ENCODE measurements around the gene MIPOL1. TPM values are rescaled to one million over a fixed set of nuclear protein-coding genes. Genes with fewer than 3 reads are reported as not detected.

MIPOL1 gene
- total RNA-seq, 1 experiment from 2014 or later = 10.6 TPM

DNA sequence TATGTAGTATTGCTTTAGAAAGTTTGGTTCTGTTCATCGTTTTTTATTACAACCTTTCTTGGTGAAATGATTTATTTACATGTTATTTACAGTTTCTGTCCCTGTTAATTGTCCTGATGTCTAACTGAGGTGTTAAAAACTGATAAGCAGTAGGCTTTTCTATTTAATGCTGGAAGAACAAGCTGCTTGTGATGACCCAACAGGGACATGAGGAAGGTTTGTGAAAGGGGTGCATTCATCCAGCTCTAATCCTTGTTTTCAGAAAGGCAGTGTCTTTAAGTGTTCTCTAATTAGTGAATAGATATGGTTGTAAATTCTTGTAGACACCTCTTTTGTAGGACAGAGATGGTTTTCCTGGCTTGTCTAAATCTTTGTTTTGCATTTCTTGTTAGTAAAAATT lies 205.9 kb downstream of the MIPOL1 start:
- no peaks in the 10 kb centered on the region for H3K9me3 ChIP-seq (replicated peaks)
- no peaks in the 10 kb centered on the region for H3K36me3 ChIP-seq
- no peaks in the 10 kb centered on the region for H3K4me1 ChIP-seq
- no peak overlapping the region for H3K4me3 ChIP-seq
- H3K27ac ChIP-seq = no peak overlapping the region
- H3K27me3 ChIP-seq = no peaks in the 10 kb centered on the region
- no peak for DNase-seq

DNA sequence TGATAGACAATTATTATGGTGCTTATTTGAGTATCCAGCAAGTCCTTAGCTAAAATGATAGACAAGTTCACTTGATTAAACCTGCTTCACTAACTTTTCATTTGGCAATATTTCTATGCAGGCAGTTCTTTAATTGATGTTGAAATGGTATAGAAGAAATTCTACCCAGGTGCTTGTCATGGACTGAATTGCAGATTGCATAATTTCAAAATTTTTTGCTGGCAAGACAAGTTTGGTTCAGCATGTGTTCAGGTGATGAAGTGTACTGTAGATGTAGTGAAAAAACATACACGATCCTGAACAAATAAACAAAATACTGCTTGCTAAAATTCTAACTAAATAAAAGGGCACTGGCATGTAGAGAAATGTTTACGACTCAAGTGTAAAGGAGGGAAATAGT lies 208.4 kb downstream of the MIPOL1 start:
- no peak for DNase-seq
- H3K9me3 ChIP-seq (replicated peaks) = no peaks in the 10 kb centered on the region
- no peaks in the 10 kb centered on the region for H3K36me3 ChIP-seq
- H3K4me3 ChIP-seq = no peak overlapping the region
- H3K27ac ChIP-seq = no peak overlapping the region
- H3K27me3 ChIP-seq = no peaks in the 10 kb centered on the region
- no peaks in the 10 kb centered on the region for H3K4me1 ChIP-seq

DNA sequence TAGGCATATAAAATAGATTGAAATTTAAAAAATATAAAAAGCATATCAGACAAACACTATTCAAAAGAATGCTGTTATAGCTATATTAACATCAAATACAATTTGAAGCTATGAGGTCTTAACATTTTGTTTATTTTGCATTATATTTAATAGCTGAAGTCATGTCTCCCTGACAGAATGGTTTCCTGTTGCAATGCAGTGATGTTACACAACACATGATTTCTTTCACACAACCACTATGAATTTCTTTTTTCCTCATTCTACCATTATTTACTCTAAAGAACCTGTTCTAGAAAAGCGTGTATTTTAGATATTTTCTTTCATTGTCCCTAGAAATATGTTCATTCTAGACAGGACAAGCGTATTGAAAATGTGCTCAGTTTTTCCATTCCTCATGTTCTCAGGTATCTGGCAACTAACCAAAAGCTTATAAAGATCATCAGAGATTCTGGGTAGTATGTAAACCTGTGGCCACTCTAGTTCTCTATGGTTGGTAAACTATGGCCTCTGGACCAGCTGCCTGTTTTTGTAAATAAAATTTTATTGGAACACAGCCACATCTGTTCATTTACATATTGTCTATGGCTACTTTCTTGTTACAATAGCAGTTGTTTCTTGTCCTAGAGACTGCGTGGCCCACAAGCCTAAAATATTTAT lies 213.5 kb downstream of the MIPOL1 start:
- no peak overlapping the region for H3K4me3 ChIP-seq
- no peak for DNase-seq
- no peaks in the 10 kb centered on the region for H3K36me3 ChIP-seq
- no peaks in the 10 kb centered on the region for H3K27me3 ChIP-seq
- H3K27ac ChIP-seq = no peak overlapping the region
- H3K4me1 ChIP-seq = no peaks in the 10 kb centered on the region
- no peaks in the 10 kb centered on the region; the same call in 1 of the 2 replicates for H3K9me3 ChIP-seq (replicated peaks)

DNA sequence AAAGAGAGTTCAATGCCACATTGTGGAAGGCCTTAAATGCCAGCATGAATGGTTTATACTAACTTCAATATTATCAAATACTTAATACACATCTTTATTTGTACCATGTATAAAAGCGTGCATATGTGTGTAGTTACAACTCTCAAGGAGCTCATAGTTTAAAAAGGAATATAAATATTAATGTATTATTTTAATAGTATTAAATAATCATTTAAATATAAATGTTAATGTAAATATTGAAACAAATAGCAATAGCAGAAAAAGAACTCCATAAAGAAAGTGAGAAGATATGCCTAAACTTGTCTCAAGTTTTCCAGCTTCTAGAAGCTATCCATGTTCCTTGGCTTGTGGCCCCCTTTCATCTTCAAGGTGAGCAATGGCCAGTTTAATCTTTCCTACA lies 215.3 kb downstream of the MIPOL1 start:
- Histone ChIP-seq H3K36me3 (no peaks in the 10 kb centered on the region), H3K4me3 (no peak overlapping the region), H3K27me3 (no peaks in the 10 kb centered on the region), H3K4me1 (no peaks in the 10 kb centered on the region), H3K27ac (no peak overlapping the region), H3K9me3 (replicated peaks) (no peaks in the 10 kb centered on the region; the same call in 1 of the 2 replicates)
- DNase-seq = no peak

DNA sequence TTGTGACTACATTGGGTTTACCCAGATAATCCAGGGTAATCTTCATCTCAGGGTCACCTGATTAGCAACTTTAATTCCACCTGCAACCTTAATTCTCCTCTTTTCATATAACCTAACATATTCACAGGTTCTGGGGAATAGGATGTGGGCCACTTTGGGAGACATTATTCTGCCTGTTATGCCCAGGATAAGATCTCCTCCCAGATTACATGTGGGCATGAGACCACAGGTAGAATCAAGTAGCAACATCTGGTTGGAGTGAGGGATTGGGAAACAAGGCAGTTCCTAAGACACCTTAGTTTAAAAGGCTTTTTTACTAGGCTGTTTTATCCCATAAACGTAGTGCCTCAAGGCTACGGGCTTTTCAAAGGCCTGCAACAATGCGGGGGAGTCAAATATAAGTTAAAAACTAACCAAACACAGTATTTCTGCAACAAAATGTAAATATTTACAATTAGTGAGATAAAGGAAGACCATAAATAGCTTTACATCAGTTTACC lies 215.8 kb downstream of the MIPOL1 start:
- no peaks in the 10 kb centered on the region for H3K36me3 ChIP-seq
- H3K4me3 ChIP-seq = no peak overlapping the region
- no peaks in the 10 kb centered on the region; the same call in 1 of the 2 replicates for H3K9me3 ChIP-seq (replicated peaks)
- DNase-seq = no peak
- no peaks in the 10 kb centered on the region for H3K4me1 ChIP-seq
- H3K27me3 ChIP-seq = no peaks in the 10 kb centered on the region
- H3K27ac ChIP-seq = no peak overlapping the region

DNA sequence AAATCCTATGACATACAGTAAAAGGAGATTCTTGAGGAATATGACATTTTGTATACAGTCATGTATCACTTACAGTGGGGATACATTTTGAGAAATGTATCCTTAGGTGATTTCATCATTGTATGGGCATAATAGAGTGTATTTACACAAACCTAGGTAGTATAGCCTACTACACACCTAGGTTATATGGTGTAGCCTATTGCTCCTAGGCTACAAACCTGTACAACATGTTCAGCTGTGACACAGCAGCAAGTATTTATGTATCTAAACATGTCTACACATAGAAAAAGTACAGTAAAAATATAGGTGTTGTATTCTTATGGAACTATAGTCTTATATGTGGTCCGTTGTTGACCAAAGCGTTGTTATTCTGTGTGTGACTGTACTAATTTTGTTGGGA lies 218.5 kb downstream of the MIPOL1 start:
- no peaks in the 10 kb centered on the region for H3K36me3 ChIP-seq
- H3K4me1 ChIP-seq = no peaks in the 10 kb centered on the region
- no peaks in the 10 kb centered on the region for H3K27me3 ChIP-seq
- no peaks in the 10 kb centered on the region; the same call in 1 of the 2 replicates for H3K9me3 ChIP-seq (replicated peaks)
- no peak overlapping the region for H3K27ac ChIP-seq
- no peak overlapping the region for H3K4me3 ChIP-seq
- no peak for DNase-seq

DNA sequence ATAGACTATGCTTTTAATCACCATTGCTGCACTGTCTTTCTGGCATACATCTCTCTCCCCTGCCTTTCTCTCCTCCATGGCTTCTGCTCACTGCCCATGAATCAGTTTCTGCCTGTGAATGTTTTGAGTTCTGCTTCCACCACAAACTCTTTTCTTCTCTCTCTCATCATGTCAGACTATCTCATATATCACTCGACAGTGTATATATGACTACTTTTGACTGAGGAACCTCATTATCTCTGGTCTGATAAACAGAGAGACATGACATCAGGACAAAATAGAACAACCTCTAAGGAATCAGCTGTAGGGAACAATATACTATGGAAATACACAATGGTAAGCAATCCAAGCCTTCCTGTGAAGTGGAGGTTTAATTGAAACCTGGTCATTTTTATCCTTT lies 219.4 kb downstream of the MIPOL1 start:
- DNase-seq = no peak
- Histone ChIP-seq H3K27ac (no peak overlapping the region), H3K36me3 (no peaks in the 10 kb centered on the region), H3K9me3 (replicated peaks) (no peaks in the 10 kb centered on the region; the same call in 1 of the 2 replicates), H3K27me3 (no peaks in the 10 kb centered on the region), H3K4me1 (no peaks in the 10 kb centered on the region), H3K4me3 (no peak overlapping the region)

DNA sequence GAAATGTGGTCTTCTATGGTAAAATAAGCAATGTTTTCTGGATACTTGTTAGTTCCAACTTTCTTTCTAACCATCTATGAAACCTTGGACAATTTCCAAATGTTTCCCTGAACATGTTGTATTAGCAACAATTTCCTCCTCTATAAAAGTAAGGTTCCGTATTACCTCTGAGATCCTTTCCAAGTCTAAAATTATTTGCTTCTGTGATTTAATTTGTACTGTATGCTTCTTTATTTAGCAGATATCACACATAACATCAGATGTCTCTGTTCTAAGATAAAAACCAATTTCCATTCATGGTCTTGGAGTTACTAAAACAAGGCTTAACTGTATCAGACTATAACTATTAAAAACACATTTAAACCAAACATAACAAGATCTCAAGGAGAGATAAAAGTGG lies 220.1 kb downstream of the MIPOL1 start:
- Histone ChIP-seq H3K4me1 (no peaks in the 10 kb centered on the region), H3K9me3 (replicated peaks) (no peaks in the 10 kb centered on the region; the same call in 1 of the 2 replicates), H3K27ac (no peak overlapping the region), H3K36me3 (no peaks in the 10 kb centered on the region), H3K4me3 (no peak overlapping the region), H3K27me3 (no peaks in the 10 kb centered on the region)
- no peak for DNase-seq

DNA sequence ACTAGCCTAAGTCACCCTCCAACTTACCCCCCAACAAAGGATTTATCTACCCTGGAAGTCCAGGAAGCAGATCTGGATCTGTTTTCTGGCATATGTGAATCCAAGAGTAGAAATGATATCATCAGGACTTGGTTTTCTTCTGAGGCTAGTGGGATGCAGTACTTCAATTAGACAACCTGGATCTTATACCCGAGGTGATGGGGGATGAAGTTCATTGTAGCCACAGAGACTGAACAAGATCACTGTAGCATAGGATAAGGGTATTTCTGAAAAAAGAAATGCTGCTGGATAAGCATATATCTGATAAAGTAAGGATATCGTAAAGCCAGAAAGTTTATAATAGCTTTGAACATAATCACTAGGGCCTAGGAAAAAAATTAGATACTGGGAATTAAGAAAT lies 222.9 kb downstream of the MIPOL1 start:
- Histone ChIP-seq H3K27me3 (no peaks in the 10 kb centered on the region), H3K36me3 (no peaks in the 10 kb centered on the region), H3K4me3 (no peak overlapping the region), H3K27ac (no peak overlapping the region), H3K4me1 (no peaks in the 10 kb centered on the region), H3K9me3 (replicated peaks) (no peaks in the 10 kb centered on the region; the same call in 1 of the 2 replicates)
- no peak for DNase-seq

DNA sequence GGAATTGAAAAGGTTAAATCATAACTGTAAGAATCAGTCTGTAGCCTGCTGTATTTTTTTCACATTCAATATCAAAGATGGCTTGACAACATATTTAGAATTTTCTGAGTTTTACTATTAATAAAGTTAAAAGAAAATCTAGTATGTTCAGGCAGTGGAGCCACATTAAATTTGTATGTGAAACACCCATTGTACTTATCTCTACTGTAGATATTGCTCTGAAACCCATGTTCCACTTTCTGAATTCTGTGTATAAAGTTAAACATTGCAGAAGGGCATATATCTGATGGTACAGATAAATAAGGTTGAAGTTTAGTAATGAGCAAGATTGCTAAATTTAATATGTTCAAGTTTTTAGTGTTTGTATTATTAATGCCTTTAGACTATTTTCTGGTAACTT lies 224.6 kb downstream of the MIPOL1 start:
- no peaks in the 10 kb centered on the region for H3K4me1 ChIP-seq
- H3K27ac ChIP-seq = no peak overlapping the region
- DNase-seq = no peak
- H3K4me3 ChIP-seq = no peak overlapping the region
- no peaks in the 10 kb centered on the region for H3K27me3 ChIP-seq
- H3K9me3 ChIP-seq (replicated peaks) = no peaks in the 10 kb centered on the region
- no peaks in the 10 kb centered on the region for H3K36me3 ChIP-seq

DNA sequence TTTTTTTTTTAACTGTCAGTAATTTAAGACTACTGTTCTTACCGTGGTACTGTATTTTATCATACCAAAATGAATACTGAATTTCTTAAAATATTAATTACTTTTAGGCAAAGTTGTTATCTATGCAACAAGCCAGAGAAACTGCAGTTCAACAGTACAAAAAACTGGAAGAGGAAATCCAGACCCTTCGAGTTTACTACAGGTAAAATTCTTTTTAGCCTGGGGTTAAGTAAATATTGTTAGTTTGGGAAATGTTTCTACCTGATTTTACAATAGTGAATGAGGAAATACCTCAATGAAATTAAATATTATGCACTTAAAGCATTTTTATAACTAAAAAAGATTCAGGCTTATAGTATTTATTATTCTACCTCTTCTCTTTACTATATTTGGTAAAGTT lies 225.0 kb downstream of the MIPOL1 start:
- no peak overlapping the region for H3K4me3 ChIP-seq
- no peaks in the 10 kb centered on the region for H3K4me1 ChIP-seq
- no peak overlapping the region for H3K27ac ChIP-seq
- H3K36me3 ChIP-seq = no peaks in the 10 kb centered on the region
- no peaks in the 10 kb centered on the region for H3K9me3 ChIP-seq (replicated peaks)
- H3K27me3 ChIP-seq = no peaks in the 10 kb centered on the region
- no peak for DNase-seq

DNA sequence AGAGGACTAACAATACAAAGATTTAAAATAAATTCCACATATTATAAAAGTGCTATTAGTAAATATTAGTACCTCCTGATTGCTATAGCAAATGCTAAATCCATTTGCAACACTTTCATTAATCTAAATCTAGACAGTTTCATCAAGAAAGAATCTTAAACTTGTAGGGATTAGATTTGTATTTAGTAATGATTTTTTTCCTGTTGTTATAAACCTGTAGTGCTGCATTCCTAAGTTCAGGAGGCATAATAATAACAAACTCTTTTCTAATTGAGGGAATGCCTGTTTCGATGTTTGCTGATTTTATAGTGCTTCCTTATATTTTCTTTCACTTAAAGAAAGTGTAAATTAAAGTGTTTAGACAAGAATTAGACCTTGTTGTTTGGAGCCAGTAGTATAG lies 231.2 kb downstream of the MIPOL1 start:
- H3K27ac ChIP-seq = no peak overlapping the region
- no peak overlapping the region for H3K4me3 ChIP-seq
- no peak for DNase-seq
- no peaks in the 10 kb centered on the region for H3K27me3 ChIP-seq
- H3K36me3 ChIP-seq = no peaks in the 10 kb centered on the region
- no peaks in the 10 kb centered on the region for H3K4me1 ChIP-seq
- no peaks in the 10 kb centered on the region for H3K9me3 ChIP-seq (replicated peaks)

DNA sequence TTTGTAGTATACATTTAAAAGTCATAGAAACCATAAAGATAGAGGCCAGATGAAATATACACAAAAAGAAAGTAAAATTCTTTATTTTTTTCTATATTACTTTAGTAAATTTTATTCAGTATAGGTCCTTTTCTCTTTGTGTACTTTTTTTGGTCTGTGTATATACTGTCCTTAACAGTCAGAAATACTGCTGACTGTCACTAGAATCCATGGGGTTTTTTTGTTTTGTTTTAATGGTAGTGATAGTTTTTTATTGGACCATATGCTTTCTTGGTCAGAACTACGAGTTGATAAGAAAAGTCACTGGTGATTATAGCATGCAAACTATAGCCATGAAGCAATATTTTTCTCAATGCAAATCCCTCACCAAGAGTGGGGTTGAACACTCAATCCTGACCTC lies 231.9 kb downstream of the MIPOL1 start:
- Histone ChIP-seq H3K4me1 (no peaks in the 10 kb centered on the region), H3K27me3 (no peaks in the 10 kb centered on the region), H3K9me3 (replicated peaks) (no peaks in the 10 kb centered on the region), H3K4me3 (no peak overlapping the region), H3K36me3 (no peaks in the 10 kb centered on the region), H3K27ac (no peak overlapping the region)
- no peak for DNase-seq

DNA sequence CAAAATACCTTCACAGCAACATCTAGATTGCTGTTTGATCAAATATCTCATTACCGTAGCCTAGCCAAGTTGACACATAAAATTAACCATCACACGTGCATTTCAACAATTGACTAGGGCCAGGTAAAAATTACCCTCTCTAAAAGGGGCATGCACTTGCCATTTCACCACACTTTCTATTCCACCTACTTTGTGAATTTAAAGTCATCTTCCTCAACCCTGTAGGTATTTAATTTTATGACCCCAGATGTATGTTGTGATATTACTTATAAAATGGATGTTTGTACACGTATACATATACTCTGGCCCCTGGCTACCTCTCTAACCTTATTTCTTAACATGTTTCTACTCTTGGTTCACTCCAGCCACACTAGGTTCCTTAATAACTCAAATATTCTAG lies 237.1 kb downstream of the MIPOL1 start:
- Histone ChIP-seq H3K36me3 (no peaks in the 10 kb centered on the region), H3K9me3 (replicated peaks) (no peaks in the 10 kb centered on the region), H3K27ac (no peak overlapping the region), H3K4me3 (no peak overlapping the region), H3K27me3 (no peaks in the 10 kb centered on the region), H3K4me1 (no peaks in the 10 kb centered on the region)
- DNase-seq = no peak

DNA sequence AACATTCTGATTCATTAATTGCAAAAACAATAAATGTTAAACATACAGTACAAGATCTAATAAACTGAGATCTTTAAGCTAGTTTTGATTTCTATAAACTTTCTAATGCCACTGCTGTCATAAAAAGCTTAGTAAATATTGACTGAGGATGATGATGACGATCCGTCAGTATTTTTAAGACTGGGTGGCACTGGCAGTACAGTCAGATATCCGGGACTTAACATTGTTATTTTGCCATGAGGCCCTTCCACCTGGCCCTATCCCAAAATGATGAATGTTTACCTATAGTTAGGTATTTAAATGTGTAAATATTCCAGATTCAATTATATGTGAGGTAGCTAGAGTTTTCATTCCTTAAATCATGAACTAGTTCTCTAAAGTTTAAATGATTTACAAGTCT lies 238.8 kb downstream of the MIPOL1 start:
- Histone ChIP-seq H3K27me3 (no peaks in the 10 kb centered on the region), H3K36me3 (no peaks in the 10 kb centered on the region), H3K9me3 (replicated peaks) (no peaks in the 10 kb centered on the region), H3K4me3 (no peak overlapping the region), H3K27ac (no peak overlapping the region), H3K4me1 (no peaks in the 10 kb centered on the region)
- no peak for DNase-seq

DNA sequence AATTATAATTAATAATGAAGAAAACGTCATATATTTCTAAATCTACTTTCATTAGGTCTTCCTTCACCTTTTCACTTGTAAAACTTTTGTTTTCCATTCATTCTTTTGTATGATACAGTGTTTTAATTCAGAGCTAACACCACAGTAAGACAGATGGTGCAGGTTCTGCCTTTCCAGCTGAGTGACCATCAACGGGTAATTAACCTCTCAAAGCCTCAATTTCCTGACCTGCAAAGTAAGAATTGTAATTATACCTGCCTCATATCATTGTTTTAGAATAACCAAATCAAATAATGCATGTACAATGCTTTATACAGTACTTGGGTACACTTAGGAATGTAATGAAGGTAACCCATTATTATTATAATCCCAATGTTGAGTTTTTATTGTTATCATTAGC lies 239.8 kb downstream of the MIPOL1 start:
- DNase-seq = no peak
- Histone ChIP-seq H3K36me3 (no peaks in the 10 kb centered on the region), H3K4me1 (no peaks in the 10 kb centered on the region)

More for the DNA sequence above, 239.8 kb downstream of the MIPOL1 start:
- H3K27ac ChIP-seq = no peak overlapping the region
- no peaks in the 10 kb centered on the region for H3K27me3 ChIP-seq
- no peak overlapping the region for H3K4me3 ChIP-seq
- no peaks in the 10 kb centered on the region for H3K9me3 ChIP-seq (replicated peaks)

Measured in SJCRH30 (cell line).